Activated CD4-positive, alpha-beta T cell treated with anti-CD3 and anti-CD28 coated beads, Interleukin-2, amount 50 U/mL, for 16 hours (primary cell): ENCODE measurements around the gene XYLB.

Source experiments
- DNase-seq: peaks from one replicate; pipeline ENCODE4 v3.0.0-alpha.2; 2020

XYLB gene

GRCh38 chr3:38325256-38325655 is 21.3 kb upstream of the XYLB start:
- no peak for DNase-seq

GRCh38 chr3:38327335-38328009 is 19.1 kb upstream of the XYLB start:
- peak; percentile 76 for DNase-seq

GRCh38 chr3:38331257-38332022 is 15.1 kb upstream of the XYLB start:
- DNase-seq = no peak

- DNase-seq = no peak
Measured at GRCh38 chr3:38332201-38332600, 14.4 kb upstream of the XYLB start.

- no peak for DNase-seq
Measured at GRCh38 chr3:38334142-38335055, 12.2 kb upstream of the XYLB start.

GRCh38 chr3:38335263-38335662 is 11.3 kb upstream of the XYLB start:
- no peak for DNase-seq

- DNase-seq = no peak
Measured at GRCh38 chr3:38337703-38338102, 8.9 kb upstream of the XYLB start.

- no peak for DNase-seq
Measured at GRCh38 chr3:38343797-38344594, 2.6 kb upstream of the XYLB start.

GRCh38 chr3:38345879-38346586 is 552 bp upstream of the XYLB start:
- DNase-seq = no peak

- DNase-seq = no peak
Measured at GRCh38 chr3:38347421-38348200, 1.0 kb downstream of the XYLB start.

- no peak for DNase-seq
Measured at GRCh38 chr3:38348903-38349302, 2.3 kb downstream of the XYLB start.

GRCh38 chr3:38349684-38350359 is 3.2 kb downstream of the XYLB start:
- DNase-seq = no peak

GRCh38 chr3:38353151-38353550 is 6.6 kb downstream of the XYLB start:
- DNase-seq = no peak

GRCh38 chr3:38354588-38355330 is 8.2 kb downstream of the XYLB start:
- no peak for DNase-seq

- no peak for DNase-seq
Measured at GRCh38 chr3:38359038-38359437, 12.5 kb downstream of the XYLB start.

- DNase-seq = no peak
Measured at GRCh38 chr3:38360345-38360744, 13.8 kb downstream of the XYLB start.

GRCh38 chr3:38361496-38361895 is 14.9 kb downstream of the XYLB start:
- DNase-seq = no peak

GRCh38 chr3:38362825-38363224 is 16.2 kb downstream of the XYLB start:
- DNase-seq = no peak

- DNase-seq = no peak
Measured at GRCh38 chr3:38364721-38365400, 18.3 kb downstream of the XYLB start.
